NCI-H226 (cell line): Measurements from ENCODE around the gene CDKL1.

ENCODE experiments used
- DNase-seq: peaks from one replicate; pipeline ENCODE4 v3.0.0-alpha.2; 2015

The CDKL1 gene

DNA sequence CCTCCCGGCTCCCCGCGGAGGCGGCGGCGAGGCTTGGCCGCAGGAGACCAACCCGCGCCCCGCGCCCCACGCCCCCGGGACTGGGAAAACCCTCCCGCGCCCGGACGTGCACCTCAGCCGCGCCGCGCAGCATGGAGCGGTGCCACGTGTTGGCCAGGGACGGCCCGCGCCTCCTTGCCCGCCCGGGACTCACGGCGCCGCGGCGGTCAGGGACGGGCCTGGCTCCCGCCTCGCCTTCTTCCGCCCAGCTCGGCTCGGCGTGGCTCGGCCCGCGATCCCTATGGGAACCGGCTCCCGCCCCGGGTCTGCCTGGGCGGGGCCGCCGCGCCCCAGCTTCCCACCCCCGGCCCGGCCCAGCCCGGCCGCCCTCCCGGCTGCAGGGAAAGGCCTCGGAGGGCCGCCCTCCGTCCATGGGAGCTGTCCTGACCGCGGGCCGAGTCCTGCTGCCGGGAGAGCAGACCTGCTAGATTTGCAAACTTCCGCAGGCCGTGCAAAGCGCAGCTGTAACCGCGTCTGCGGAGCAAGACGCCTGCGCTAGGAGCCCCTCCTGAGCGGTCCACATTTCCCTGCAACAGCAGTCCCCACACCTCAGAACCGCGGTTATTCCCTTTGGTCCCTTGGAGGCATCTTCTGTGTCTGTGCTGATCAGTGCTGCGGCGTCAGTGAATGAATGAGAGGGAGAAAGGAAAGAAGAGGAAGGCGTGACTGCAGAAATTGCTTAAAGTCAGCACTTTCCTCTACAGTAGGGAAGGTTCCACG lies at the start of gene CDKL1:
CDKL1 (minus strand) TSS at position 251 of the 759 bp plus-strand sequence. CDS start 1,013 bp downstream, outside the sequence.
- peak; percentile 61 for DNase-seq

DNA sequence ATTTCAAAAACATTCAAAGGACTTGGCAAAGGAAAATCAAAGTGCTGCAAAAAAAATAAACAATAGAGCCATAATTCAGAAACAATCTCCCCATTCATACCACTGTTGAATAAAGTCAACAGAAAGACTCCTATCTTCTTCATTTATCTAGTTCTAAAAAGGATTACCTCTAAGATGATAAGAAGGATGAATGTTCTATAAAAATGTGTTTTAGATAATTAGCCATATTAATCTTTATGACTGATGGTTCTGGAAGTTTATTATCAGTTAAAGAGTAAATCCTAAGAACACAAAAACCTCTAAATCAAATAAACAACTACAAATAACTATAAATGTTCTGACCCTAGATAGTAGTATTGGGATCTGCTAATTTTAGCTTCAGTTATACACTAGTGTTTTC lies 37.8 kb upstream of the CDKL1 start:
- no peak for DNase-seq

DNA sequence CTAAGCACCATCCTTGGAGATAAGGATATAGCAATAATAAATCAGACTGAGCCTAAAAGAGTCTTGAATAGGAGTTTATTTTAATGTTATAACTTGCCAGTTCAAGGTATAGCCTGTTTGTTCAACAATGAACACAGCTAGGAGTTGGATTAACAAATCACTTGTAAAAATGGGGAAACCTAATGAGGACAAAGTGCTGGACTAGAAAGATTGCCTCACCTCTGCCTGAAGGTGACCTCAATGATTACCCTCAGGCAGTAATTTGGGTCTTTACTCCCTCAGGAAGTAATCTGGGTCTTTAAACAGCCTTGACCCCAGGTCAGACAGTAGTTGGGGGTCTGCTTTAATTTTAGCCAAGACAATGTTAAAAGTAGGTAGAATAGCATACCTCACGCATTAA lies 35.5 kb upstream of the CDKL1 start:
- DNase-seq: no peak

DNA sequence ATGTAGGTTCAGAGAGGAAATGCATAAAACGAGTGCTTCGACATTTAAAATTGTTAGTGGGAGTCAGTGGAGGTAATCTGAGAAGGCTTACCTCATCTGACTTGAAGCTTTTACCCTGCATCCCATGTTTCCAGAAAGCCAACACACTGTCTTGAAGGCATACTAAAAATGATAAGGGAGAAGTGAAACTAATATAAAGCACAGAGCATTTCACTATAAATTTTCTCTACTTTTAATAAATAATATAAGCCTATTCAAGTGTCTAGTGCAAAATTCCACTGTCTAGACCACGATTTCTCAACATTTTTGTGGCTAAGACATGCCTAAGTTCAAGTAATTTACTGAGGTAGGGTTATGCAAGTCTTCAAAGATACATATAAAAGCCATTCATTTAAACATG lies 29.1 kb upstream of the CDKL1 start:
- peak; percentile 41 for DNase-seq

DNA sequence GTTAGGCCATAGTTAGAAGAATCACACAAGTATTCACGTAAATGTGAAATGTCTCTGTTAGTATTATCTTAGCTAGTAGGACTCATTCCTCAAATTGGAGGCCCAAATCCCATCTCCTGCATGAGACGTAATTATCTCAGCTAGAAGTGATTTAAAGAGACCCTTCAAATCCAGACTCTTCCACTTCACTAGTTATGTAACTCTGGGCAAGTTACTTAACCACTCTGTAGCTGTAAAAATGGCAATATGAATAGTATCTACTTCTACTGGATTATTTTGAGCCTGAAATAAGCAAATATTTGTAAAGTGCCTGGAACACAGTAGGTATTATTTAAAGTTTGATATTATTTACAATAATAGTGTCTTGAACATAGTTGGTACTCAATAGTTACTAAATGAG lies 28.4 kb upstream of the CDKL1 start:
- DNase-seq: no peak

DNA sequence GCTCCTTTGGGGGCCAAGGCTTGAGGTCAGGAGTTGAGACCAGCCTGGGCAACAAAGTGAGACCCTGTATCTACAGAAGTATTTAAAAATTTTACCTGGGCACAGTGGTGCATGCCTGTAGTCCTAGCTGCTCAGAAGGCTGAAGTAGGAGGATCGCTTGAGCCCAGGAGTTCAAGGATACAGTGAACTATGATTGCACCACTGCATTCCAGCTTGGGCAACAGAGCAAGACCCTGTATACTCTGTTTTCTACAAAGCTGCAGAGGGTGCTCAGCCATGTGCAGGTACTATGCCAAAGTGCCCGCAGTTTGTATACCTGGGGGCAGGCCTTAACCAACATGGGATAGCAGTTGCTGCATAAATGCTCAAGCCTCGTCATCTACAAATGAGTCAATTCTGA lies 26.8 kb upstream of the CDKL1 start:
- DNase-seq: no peak

DNA sequence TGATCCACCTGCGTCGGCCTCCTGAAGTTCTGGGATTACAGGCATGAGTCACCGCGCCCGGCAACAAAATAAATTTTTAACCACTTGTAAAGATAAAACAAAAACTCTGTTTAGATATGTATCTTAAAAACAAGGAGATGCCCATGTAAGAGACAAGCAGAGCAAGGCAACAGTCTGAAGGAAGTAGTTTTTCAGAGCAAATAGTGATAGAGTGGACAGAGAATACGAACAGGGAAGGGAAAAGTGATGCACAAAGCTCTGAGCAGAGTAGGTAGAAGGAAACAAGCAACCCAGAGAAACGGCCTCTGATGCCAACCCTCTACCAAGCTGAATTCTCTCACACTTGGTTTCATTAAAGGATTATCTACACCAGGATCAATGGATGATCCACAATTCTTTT lies 24.8 kb upstream of the CDKL1 start:
- DNase-seq: no peak

DNA sequence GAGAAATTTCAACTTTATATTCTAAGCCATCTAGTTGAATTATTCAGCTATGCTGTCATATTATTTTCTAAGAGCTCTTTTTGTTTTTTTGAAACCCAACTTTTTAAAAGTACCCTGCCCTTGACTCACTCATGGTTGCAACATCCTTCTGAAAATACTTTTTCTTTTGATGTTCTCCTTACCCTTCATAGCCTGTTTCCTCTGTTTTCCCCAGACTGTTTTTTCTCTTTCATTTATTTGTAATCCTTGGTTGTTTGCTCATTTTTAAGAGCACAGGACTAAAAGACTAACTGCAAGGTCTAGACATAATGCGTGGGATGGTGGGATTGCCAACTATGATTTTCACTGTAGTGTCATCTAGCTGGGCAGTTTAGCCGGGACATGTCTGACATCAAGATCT lies 21.2 kb upstream of the CDKL1 start:
- DNase-seq: no peak

DNA sequence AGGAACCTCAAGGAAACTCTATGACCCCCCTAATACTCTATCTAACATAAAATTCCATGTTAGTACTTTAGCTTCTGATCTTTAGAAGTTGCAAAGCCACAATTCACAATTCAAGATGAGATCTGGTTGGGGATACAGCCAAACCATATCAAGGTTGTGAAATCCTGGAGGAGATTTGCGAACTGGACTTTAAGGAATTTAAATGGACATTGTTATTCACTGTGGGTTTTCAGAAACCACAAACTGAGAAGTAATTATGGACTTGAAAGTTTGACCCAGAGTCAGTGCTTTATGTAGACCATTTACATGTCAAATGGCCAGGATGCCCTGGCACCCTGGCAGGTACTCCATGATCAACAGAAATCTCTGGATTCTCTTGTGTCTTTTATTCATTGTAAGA lies 14.2 kb upstream of the CDKL1 start:
- peak; percentile 67 for DNase-seq

DNA sequence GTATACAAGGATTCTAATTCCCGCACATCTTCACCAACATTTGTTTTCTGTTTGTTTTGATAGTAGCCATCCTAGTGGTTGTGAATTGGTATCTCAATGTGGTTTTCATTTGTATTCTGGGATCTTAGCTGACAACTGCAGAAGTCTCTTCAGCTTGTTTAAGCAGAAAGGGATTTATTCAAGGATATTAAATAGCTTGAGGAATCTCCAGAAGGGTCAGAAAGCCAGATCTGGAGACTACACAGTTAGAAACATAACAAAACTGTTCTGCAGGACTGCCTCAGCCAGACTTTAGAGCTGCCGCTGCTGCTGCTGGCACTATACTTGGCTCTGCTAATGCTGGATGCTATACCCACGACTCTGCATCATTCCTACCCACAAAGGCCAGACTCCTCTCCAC lies 13.4 kb upstream of the CDKL1 start:
- DNase-seq: no peak

DNA sequence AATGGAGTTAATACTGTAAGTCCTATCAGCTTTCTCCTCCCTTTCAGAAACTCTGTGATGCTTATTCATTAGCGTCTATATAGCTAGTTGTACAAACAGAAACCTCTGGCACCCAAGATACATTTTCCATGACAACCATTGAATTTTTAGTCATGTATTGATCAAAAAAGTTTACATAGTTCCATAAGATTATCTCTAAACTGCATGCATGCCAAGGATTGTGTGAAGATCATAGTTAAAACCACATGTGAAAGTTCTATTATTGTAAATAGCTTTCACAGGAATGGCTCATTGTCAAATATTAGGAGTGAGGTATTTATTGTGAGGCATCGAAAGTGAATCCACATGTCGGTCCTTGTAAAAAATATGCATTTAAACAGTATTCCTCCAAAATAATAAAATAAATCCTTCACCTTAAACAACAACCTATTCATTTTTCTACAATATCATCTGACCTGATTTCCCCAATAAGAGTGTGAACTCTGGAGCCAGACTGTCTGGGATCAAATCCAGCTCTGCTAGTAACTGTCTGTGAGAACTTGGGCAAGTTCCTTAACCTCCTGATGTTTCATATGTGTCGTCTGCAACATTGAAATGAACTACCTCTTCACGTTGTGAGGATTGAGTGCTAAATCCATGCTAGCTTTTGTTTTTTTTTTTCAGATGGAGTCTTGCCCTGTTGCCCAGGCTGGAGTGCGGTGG lies 10.6 kb upstream of the CDKL1 start:
- DNase-seq: no peak

DNA sequence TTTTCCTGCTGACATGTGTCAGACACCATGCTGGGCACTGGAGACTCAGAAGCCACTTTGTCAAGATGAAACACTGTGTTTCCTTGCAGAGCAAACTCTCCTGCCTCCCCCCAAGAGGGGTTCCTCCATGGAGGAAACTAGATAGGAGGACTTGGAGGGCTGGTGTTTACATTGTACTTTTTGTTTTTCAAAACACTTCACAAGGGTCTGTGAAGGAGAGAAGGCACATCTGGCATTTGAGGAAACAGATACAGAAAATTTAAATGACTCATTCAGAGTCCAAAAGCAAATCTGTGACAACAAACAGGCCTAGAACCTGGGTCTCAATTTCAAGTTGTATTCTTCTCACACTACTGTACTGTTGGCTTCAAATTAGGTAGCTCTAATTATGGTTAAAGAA lies 6.7 kb upstream of the CDKL1 start:
- DNase-seq: no peak

DNA sequence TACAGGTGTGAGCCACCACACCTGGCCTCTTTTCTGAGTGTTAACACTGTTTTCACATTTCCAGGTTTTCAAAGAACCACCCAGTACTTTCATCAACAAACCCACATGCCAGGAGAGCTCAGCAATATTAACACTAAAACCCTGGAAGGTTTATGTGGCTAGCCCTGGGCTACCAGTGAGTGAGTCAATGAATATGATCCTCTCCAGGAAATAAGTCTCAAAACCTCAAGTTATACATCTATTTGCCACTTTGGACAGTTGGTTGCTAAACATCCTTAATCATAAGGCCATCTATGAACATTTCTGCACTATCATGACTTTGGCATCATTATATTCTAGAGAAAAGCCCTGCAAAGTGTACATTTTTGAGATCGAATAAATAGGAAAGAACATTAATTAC lies 6.3 kb upstream of the CDKL1 start:
- DNase-seq: no peak

DNA sequence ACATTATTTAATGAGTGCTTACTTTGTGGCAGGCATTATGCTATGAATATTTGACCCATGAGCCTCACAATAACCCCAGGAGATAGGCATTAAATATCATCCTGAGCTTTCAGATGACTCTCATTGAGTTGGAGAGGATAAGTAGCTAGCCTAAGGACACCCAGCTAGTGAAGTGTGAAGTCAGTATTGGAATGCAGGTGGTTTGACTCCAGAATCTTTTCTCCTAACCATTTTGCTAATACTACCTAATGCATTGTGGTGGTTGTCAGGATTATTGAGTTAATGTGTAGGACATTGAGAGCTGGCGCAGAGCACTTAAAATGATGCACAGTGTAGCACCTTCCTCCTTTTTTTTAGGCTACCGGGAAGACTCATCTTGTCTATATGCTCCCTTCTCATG lies 3.8 kb upstream of the CDKL1 start:
- no peak for DNase-seq

DNA sequence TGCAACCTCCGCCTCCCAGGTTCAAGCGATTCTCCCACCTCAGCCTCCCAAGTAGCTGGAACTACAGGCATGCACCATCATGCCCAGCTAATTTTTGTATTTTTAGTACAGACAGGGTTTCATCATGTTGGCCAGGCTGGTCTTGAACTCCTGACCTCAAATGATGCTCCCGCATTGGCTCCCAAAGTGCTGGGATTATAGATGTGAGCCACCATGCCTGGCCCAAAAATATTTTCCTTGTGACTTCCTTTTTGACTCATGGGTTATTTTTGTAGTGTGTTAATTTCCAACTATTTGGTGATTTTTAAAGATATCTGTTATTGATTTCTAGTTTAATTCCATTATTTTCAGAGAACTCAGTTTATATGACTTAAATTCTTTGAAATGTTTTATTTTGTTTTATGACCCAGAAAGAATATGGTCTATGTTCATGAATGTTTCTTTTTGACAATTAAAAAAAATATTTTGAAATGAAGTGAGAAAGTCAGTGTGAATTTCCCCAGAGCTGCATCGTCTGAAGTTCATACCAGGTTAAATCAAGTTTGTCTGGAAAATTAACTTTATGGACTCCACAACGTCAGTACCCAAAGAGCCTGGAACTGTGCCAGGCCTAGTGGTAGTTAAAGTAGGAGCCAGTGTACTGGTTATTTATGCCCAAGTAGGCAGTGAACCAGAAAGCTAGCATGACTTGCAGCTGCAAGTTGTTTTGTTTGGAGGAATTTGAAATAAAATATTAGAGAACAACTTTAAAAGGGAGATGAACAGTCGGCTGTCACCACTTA lies 2.8 kb upstream of the CDKL1 start:
- no peak for DNase-seq

DNA sequence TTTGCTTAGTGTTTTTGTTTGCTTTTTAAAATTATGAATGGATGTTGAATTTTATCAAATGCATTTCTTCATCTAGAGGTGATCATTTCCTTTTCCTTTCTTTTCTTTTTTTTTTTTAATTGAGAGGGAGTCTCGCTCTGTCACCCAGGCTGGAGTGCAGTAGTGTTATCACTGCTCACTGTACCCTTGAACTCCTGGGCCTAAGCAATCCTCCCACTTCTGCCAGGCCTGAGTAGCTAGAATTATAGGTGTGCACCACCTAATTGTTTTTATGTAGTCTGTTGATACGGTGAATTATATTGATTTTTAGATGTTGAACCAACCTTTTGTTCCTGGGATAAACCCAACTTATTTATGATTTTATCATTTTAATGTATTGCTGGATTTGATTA lies 1.5 kb upstream of the CDKL1 start:
- DNase-seq: no peak

DNA sequence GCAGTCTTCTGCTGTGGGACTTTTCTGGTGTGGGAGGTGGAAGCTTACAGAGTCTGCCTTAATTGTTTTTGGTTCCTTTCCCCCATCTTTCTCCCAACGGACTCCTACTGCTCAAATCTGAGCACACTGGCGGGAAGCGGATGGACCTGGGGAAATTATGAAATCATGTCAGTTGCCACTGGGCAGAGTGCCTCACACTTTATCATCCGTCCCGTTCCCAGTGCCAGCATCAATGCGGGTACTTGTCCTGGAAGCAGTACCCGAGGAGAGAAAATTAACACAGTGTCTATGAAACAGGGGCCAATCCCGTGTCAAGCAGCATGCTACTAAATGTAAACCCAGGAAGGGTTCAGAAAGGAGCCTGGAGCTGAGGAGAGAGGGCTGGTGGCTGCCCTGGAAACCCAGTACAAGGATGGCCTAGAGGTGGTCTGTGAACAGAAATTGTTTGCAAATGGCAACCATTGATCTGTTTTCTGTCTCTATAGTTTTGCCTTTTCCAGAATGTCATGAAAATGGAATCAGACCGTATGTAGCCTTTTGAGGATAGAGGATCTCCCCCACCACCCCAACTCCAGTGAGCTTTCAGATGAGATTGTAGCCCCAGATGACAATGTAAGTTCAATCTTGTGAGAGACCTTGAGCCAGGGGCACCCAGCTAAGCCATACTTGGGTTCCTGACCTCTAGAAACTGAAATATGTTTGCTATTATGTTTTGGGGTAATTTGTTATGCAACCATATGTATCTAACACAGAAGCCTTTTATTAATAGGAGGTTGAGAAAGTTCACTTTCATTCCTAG lies 908 bp upstream of the CDKL1 start:
- no peak for DNase-seq

DNA sequence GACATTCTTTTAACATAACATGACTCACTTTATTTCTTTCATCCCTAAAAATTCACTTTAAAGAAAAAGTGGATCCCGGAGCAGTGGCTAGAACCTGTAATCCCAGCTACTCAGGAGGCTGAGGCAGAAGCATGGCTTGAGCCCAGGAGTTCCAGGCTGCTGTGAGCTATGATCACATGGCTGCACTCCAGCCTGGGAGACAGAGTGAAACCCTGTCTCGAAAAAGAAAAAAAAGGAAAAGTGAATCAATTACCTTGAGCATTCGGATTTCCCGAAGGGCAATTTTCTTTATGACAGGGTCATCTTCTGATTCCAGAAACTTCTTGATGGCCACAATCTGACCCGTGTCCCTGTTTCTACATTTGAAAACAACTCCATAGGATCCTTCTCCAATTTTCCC lies 1.2 kb downstream of the CDKL1 start:
- no peak for DNase-seq

DNA sequence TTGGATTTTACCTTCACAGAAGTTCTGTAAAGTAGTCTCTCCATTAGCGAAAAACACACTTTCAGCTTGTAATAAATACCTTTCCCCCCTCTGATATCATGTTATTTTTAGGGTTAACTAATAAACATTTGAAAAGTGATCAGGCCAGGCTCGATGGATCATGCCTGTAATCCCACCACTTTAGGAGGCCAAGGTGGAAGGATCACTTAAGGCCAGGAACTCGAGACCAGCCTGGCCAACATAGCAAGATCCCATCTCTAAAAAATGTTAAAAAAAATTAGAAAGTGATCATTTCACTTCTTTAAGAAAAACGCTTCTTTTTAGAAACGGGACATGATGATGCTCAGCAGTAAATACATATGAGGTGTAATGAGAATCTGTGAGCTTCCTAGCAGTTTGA lies 2.0 kb downstream of the CDKL1 start:
- no peak for DNase-seq

DNA sequence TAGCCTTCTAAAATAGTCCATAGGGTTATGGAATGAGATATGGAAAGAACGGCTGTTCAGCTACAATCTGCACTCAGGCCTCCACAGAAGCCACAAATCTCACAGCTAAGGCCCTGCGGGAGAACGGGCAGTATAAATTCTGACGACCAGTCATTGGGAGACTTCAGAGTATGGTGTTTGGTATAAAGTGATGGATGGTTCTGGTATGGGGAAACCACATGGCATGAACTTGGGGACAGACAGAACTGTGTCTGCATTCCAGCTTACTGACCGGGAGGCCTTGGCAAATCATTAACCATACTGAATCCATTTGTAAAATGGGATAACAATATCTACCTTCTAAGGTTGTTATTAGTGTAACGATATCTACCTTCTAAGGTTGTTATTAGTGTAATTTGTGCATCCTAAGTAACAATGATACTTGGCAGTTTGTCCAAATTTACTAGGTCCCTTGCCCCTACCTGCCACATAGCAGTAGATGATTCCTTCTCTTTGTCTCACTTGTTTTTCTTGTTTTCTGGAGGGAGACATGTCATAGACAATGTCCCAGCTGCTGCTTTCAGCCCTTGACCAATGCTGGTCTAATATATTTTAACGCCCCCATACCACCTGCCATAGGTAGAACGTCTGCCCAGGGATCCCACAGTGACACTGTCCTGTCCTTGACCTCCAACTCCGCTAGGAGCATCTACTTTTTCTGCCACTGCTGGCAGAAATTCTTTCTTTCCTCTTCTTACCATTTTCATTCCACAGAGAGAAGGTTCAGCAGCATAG lies 6.8 kb downstream of the CDKL1 start:
- no peak for DNase-seq

DNA sequence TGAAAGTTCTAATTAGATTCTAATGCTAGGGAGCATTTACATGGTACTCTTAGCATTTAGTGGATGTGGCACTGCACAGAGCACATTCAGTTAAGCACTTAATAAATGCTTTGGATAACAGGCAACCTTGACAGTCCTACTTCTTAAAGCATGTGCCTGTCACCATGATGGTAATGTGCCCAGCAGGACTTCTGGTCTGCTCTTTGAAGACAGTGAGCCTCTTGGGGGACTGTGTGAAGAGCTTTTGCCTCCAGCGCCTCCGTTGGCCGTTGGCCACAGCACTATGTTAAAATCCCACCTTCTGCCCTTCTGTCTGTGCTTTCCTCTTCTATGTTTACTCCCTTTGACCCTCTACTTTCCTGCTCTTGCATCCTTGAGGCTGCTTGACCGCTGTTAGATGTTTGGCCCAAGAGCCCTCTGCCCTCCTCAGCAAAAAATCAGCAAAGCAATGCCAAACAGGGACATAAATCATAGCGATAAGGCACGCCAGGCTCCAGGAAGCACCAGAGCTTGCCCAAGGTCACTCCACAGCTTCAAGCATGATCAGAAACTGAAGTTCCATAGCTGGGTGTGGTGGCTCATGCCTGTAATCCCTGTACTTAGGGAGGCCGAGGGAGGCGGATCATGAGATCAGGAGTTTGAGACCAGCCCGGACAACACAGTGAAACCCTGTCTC lies 8.3 kb downstream of the CDKL1 start:
- no peak for DNase-seq

DNA sequence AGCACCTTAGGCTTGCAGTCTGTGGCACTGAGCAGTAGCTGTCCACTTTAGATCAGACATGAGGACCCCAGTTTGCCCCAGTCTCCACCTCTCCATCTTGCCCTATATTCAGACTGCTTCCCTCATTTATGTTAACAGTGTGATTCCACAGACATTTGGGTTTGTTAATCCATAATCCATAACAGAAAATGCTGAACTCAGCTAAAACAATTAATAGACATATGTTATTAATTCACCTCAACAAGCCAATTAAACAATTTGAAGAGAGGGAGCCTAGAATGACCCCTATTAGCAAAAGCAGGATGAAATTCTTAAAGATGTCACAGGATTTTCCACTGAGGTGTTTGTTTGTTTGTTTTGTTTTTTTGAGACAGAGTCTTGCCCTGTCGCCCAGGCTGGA lies 9.1 kb downstream of the CDKL1 start:
- DNase-seq: no peak
